PC-9 (cell line): ENCODE measurements around the gene DNAJA1. TPM values are rescaled to one million over a fixed set of nuclear protein-coding genes. Genes with fewer than 3 reads are reported as not detected.

Experiments used
- BruUV-seq: library from RNA; stranded (reverse); fragments of 400-500 nt; replicated peaks from 2 replicates; lab custom pipeline; 2021; lab: Mats Ljungman, UMichigan
- CTCF ChIA-PET: fragments of 300-600 bp; sonication (Branson Sonifier 250); formaldehyde crosslinking; loops from one replicate; lab custom pipeline; 2022; ENCODE audit warnings: antibody characterized with exemption; lab: Charles Lee
- POLR2A ChIA-PET: fragments of 300-600 bp; sonication (Branson Sonifier 250); formaldehyde crosslinking; loops from one replicate; lab custom pipeline; 2022; ENCODE audit warnings: antibody characterized with exemption; ENCODE audit not compliant: unreplicated experiment; lab: Charles Lee
- DNase-seq, 2 experiments: peaks; one replicate each; pipeline versions ENCODE4 v3.0.0 to v3.0.0-alpha.2; 2015 to 2022; ENCODE audit warnings: mixed read lengths in 1 of 2
- H2AFZ ChIP-seq: fragments of 200-600 bp; sonication (generic); 2 replicates; pipeline ENCODE4 v1.8.1; 2017; ENCODE audit warnings: antibody characterized with exemption
- H3F3A ChIP-seq: fragments of 200-600 bp; sonication (generic); 2 replicates; pipeline ENCODE4 v1.8.1; 2017; ENCODE audit warnings: antibody characterized with exemption, mild to moderate bottlenecking, low read depth; ENCODE audit not compliant: insufficient read depth
- H3K27ac ChIP-seq: fragments of 200-600 bp; sonication (generic); 2 replicates; pipeline ENCODE4 v1.6.1; 2016; ENCODE audit warnings: mixed run types
- H3K27me3 ChIP-seq: fragments of 200-600 bp; sonication (generic); 2 replicates; pipeline ENCODE4 v1.6.1; 2016; ENCODE audit warnings: low read depth, mixed run types; ENCODE audit not compliant: insufficient read depth
- H3K36me3 ChIP-seq: fragments of 200-600 bp; sonication (generic); 2 replicates; pipeline ENCODE4 v1.6.1; 2016; ENCODE audit warnings: low read depth, mixed run types
- H3K4me1 ChIP-seq: fragments of 200-600 bp; sonication (generic); replicated peaks from 2 replicates; pipeline ENCODE4 v1.6.1; 2016; ENCODE audit warnings: mixed run types; ENCODE audit not compliant: insufficient read depth
- H3K4me2 ChIP-seq: fragments of 200-600 bp; sonication (generic); 2 replicates; pipeline ENCODE4 v1.6.1; 2017; ENCODE audit warnings: mixed run types
- H3K4me3 ChIP-seq: fragments of 200-600 bp; sonication (generic); 2 replicates; pipeline ENCODE4 v1.6.1; 2016; ENCODE audit warnings: mixed run types
- H3K79me2 ChIP-seq: fragments of 200-600 bp; sonication (generic); 2 replicates; pipeline ENCODE4 v1.6.1; 2017; ENCODE audit warnings: low read depth, mixed run types
- H3K9me2 ChIP-seq: fragments of 200-600 bp; sonication (generic); 2 replicates; pipeline ENCODE4 v1.8.1; 2017; ENCODE audit warnings: mild to moderate bottlenecking; ENCODE audit not compliant: insufficient read depth
- H3K9me3 ChIP-seq: fragments of 200-600 bp; sonication (generic); 2 replicates; pipeline ENCODE4 v1.8.1; 2016; ENCODE audit warnings: low read depth; ENCODE audit not compliant: insufficient read depth
- H4K20me1 ChIP-seq: fragments of 200-600 bp; sonication (generic); 2 replicates; pipeline ENCODE4 v1.8.1; 2017; ENCODE audit not compliant: insufficient read depth
- EZH2 ChIP-seq: fragments of 200-600 bp; sonication (generic); IDR thresholded peaks from 2 replicates; pipeline ENCODE4 v1.8.0; 2017; ENCODE audit warnings: antibody characterized with exemption, low read depth
- intact Hi-C: fragments of 100-400 bp; cut with micrococcal nuclease; formaldehyde crosslinking; loops from one replicate; pipeline ENCODE4 v1.10.0; 2022; ENCODE audit not compliant: unreplicated experiment
- total RNA-seq: library from RNA; stranded (reverse); gene quantifications from 2 replicates; pipeline ENCODE4 v1.2.3, GENCODE V29; 2021
- TF ChIP-seq, protein P1 (sequence below): fragments of 200-600 bp; sonication (generic); conservative IDR thresholded peaks from 2 replicates; pipeline ENCODE4 v1.6.1; 2017; ENCODE audit warnings: mixed run types, antibody characterized with exemption, mild to moderate bottlenecking, moderate library complexity

Gene DNAJA1
- total RNA-seq, 1 experiment from 2014 or later: 88.4 TPM

- POLR2A ChIA-PET: no interaction called here
- Histone ChIP-seq H3K79me2 (peaks cover 92% of the 10 kb centered on the region), H3K9me3 (no peaks in the 10 kb centered on the region), H4K20me1 (peaks cover 63% of the 10 kb centered on the region), H3K27ac (0 out of 2 replicates have a peak overlapping the region, but pooled peaks have one; percentile 26), H3F3A (peaks cover 25% of the 10 kb centered on the region; the same call in 1 of the 2 replicates), H3K4me3 (no peak overlapping the region; the same call in 1 of the 2 replicates), H3K27me3 (no peaks in the 10 kb centered on the region), H3K36me3 (peaks cover 28% of the 10 kb centered on the region), H3K4me1 (peaks cover 37% of the 10 kb centered on the region), H3K9me2 (no peaks in the 10 kb centered on the region), H2AFZ (no peak overlapping the region), H3K4me2 (peak overlapping the region; percentile 48)
- intact Hi-C loops: no loop called here
- DNase-seq: peak in 1 of 2 experiments; percentile 53
- TF ChIP-seq, protein P1, sequence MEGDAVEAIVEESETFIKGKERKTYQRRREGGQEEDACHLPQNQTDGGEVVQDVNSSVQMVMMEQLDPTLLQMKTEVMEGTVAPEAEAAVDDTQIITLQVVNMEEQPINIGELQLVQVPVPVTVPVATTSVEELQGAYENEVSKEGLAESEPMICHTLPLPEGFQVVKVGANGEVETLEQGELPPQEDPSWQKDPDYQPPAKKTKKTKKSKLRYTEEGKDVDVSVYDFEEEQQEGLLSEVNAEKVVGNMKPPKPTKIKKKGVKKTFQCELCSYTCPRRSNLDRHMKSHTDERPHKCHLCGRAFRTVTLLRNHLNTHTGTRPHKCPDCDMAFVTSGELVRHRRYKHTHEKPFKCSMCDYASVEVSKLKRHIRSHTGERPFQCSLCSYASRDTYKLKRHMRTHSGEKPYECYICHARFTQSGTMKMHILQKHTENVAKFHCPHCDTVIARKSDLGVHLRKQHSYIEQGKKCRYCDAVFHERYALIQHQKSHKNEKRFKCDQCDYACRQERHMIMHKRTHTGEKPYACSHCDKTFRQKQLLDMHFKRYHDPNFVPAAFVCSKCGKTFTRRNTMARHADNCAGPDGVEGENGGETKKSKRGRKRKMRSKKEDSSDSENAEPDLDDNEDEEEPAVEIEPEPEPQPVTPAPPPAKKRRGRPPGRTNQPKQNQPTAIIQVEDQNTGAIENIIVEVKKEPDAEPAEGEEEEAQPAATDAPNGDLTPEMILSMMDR: no peak
- no peak for TF ChIP-seq EZH2
- no TSS peak for BruUV-seq
- CTCF ChIA-PET: no interaction called here
Observed at GRCh38 chr9:33029231-33029786, 4.2 kb downstream of the DNAJA1 start.

- Histone ChIP-seq H3K4me3 (no peak overlapping the region), H3K9me2 (no peaks in the 10 kb centered on the region), H3K4me1 (peaks cover 37% of the 10 kb centered on the region), H3K79me2 (peaks cover 84% of the 10 kb centered on the region), H3F3A (peaks cover 30% of the 10 kb centered on the region; the same call in 1 of the 2 replicates), H3K4me2 (no peak overlapping the region), H4K20me1 (peaks cover 63% of the 10 kb centered on the region), H3K27me3 (no peaks in the 10 kb centered on the region), H2AFZ (no peak overlapping the region), H3K36me3 (peaks cover 28% of the 10 kb centered on the region), H3K9me3 (no peaks in the 10 kb centered on the region), H3K27ac (no peak overlapping the region)
- BruUV-seq: no TSS peak
- CTCF ChIA-PET: no interaction called here
- no peak for TF ChIP-seq EZH2
- TF ChIP-seq, protein P1: no peak
- POLR2A ChIA-PET: no interaction called here
- intact Hi-C loops: no loop called here
- no peak for DNase-seq
Observed at GRCh38 chr9:33030285-33030684, 5.2 kb downstream of the DNAJA1 start.

DNA sequence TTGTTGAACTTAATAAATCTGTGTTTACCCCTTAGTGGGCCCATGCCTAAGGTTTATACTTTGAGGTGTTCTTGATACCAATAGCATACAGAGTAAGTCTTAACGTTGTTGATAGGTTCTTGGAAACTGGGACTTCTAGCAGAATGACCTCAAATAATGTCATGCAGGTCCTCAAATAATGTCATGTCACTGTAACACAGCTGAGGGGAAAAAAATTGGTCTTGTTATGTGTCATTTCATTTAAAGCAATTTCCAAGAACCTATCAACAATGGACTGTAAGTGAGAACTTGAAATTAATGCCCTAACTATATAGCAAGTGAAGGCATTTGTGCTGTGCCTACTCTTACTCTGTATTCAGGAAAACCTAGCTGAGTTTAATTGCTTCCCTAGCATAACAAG, 7.2 kb downstream of the DNAJA1 start:
- POLR2A ChIA-PET: no interaction called here
- Histone ChIP-seq H3K27ac (no peak overlapping the region), H3K4me3 (no peak overlapping the region), H3K4me2 (no peak overlapping the region), H3K9me2 (no peaks in the 10 kb centered on the region), H3K36me3 (peaks cover 31% of the 10 kb centered on the region), H3F3A (peaks cover 33% of the 10 kb centered on the region; the same call in 1 of the 2 replicates), H3K9me3 (no peaks in the 10 kb centered on the region), H3K27me3 (no peaks in the 10 kb centered on the region), H2AFZ (no peak overlapping the region), H4K20me1 (peaks cover 48% of the 10 kb centered on the region), H3K79me2 (peaks cover 64% of the 10 kb centered on the region), H3K4me1 (peaks cover 28% of the 10 kb centered on the region)
- CTCF ChIA-PET: no interaction called here
- TF ChIP-seq, protein P1: no peak
- no peak for TF ChIP-seq EZH2
- no TSS peak for BruUV-seq
- no peak for DNase-seq
- intact Hi-C loops: no loop called here
